GM12801 (cell line): Measurements from ENCODE around the gene KRTAP3-1.

Experiments
- CTCF ChIP-seq: IDR thresholded peaks from one replicate; pipeline ENCODE4 v1.5.1; 2011; ENCODE audit warnings: control low read depth; ENCODE audit not compliant: insufficient read length; ENCODE audit errors: extremely low read depth

Gene KRTAP3-1

DNA sequence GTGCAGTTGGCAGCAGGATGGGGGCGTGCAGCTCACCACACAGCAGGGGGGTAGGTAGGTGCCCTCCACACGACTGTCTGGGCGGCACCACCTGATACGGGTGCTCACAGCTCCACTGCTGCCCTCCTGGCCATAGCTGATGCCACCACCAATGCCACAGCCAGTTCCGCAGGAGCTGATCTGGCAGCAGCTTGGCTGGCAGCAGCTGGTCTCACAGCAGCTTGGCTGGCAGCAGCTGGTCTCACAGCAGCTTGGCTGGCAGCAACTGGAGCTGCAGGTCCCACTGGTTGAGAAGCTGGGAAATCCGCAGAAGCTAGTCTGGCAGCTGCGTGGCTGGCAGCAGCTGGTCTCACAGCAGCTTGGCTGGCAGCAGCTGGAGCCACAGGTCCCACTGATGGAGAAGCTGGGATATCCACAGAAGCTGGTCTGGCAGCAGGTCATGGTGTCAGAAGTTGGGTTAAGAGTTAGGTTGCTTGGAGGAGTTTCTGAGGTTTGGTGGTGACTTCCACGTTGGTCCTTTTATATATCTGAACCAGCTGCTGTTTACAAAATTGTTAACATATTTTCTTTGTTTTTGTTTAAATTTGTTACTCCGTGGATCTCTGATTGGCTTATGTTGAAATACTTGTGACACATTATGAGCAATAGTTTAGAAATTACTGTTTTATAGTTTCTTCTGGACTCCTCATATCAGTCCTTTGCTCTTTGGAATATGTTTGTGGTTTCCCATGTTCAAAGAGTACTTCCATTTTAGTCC is 18.0 kb upstream of the KRTAP3-1 start, which contains the start of gene KRTAP1-5:
Gene KRTAP1-5 (minus strand): TSS at position 494 of the 757 bp plus-strand sequence. CDS start 53 bp downstream, at position 441.
- TF ChIP-seq CTCF = no peak

DNA sequence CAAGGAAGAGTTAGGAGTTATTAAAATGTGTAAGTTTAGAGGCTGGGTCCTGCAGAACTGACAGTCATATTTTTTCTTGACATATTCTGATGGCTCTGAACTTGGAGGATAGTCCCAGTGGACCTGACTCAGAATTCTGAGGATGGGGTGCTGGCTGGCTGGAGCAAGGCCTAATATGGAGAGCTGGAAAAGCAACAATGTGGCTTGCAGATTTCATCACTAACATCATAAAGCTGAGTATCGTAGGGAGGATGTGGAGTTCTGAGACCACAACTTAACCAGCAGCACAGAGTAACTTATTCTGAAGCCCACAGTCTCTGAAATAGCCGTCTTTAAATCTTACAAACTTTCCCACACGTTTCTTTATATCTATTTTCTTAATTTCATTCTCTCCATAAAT is 15.8 kb upstream of the KRTAP3-1 start:
- TF ChIP-seq CTCF = no peak

GRCh38 chr17:41020336-41020735 is 11.4 kb upstream of the KRTAP3-1 start:
- TF ChIP-seq CTCF = no peak

DNA sequence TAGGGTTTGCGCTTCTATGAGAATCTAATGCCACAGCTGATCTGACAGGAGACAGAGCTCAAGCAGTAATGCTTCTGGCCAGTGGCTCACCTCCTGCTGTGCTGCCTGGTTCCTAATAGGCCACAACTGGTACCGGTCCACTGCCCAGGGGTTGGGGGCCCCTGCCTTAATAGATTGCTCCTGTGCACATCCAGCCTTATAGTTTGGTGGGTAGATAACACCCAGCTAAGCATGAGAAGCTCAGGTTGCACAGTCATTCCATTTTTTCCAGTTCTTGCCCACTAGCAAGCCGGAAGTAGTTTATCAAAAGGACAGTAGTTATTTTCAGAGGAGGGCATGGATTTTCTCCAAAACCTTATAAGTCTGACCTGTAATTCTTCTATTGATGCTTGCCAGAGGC is 10.5 kb upstream of the KRTAP3-1 start:
- TF ChIP-seq CTCF = no peak

GRCh38 chr17:41018541-41018940 is 9.6 kb upstream of the KRTAP3-1 start:
- no peak for TF ChIP-seq CTCF

DNA sequence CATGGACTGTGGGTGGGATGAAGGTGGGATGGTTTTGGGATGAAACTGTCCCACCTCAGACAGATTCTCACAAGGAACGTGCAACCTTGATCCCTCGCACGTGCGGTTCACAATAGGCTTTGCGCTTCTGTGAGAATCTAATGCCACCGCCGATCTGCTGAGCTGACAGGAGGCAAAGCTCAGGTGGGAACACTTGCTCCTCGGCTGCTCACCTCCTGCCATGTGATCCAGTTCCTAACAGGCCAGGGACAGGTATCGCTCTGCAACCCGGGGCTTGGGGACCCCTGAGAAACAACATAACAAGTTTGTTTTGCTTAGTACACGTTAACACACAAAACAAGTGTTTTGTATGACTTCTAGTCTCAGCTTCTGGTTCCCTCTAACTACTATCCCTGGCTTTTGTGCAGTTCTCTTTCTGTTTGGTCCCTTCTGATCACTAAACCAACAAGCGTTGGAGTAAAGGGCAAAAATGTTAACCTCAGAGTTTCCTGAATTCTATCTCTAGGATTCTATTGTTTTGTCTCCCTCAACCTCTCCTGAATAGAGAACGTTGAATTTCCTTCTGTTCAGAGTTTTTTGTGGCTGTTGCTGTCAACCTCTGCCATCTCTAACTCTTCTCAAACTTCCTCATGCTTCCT is 7.8 kb upstream of the KRTAP3-1 start:
- TF ChIP-seq CTCF = no peak

DNA sequence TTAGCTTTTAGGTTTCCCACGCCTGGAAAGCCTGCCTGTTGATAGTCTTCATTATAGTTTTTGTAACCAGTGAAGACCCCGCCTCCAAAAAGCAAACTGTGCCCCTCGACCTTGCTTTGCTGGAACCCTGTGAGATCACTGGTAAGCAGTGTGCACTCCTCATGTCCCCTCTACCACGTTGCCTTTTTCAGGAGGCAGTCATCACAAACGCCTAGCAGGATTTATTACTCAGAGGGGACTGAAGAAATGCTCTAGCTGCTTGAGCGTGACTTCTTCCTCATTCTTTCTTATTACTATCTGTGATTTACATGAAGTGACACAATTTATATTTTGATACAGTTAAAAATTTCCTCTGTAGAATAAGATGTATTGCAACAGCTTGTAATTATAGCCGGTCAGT is 6.5 kb upstream of the KRTAP3-1 start:
- TF ChIP-seq CTCF = no peak
